Naive thymus-derived CD4-positive, alpha-beta T cell (primary cell): ENCODE results near the gene GRK2. TPM values are rescaled to one million over a fixed set of nuclear protein-coding genes. Genes with fewer than 3 reads are reported as not detected.

Source experiments
- ATAC-seq: fragments of 150-1000 bp; cut with Tn5 transposase; 2 replicates; pipeline ENCODE4 v1.10.0; 2021; ENCODE audit warnings: mild to moderate bottlenecking, moderate library complexity
- CTCF ChIA-PET: fragments of 350-600 bp; sonication (Branson Sonifier 250); formaldehyde crosslinking; loops from one replicate; lab custom pipeline; 2021; ENCODE audit warnings: antibody characterized with exemption; lab: Charles Lee
- POLR2A ChIA-PET: fragments of 350-600 bp; sonication (Branson Sonifier 250); formaldehyde crosslinking; loops from one replicate; lab custom pipeline; 2021; ENCODE audit warnings: antibody characterized with exemption, inconsistent platforms; lab: Charles Lee
- DNase-seq, 9 donors: peaks; one replicate each; pipeline versions ENCODE4 v3.0.0 to v3.0.0-alpha.2; 2020 to 2022; ENCODE audit warnings: mixed read lengths in 1 of 9
- H3K27ac ChIP-seq: one replicate; pipeline ENCODE4 v1.7.0; 2013; ENCODE audit warnings: mild to moderate bottlenecking, low read depth, low read length, moderate library complexity
- H3K27me3 ChIP-seq, 2 donors: one replicate each; pipeline ENCODE4 v1.7.0; 2013; ENCODE audit warnings: low read length in 2 of 2, mild to moderate bottlenecking in 2 of 2, moderate library complexity in 2 of 2; ENCODE audit not compliant: control insufficient read depth in 2 of 2, insufficient read depth in 2 of 2
- H3K36me3 ChIP-seq, 3 experiments: 1 replicate in 2 of 3; 2 replicates in 1 of 3; pipeline ENCODE4 v1.7.0; 2013; ENCODE audit warnings: low read length in 3 of 3, mild to moderate bottlenecking in 3 of 3, moderate library complexity in 1 of 3; ENCODE audit not compliant: insufficient read depth in 3 of 3, control insufficient read depth in 2 of 3
- H3K4me1 ChIP-seq, 2 donors: one replicate each; pipeline ENCODE4 v1.7.0; 2013; ENCODE audit warnings: low read length in 2 of 2, mild to moderate bottlenecking in 2 of 2, moderate library complexity in 1 of 2; ENCODE audit not compliant: control insufficient read depth in 2 of 2, insufficient read depth in 2 of 2
- H3K4me3 ChIP-seq: 2 replicates; pipeline ENCODE4 v1.7.0; 2013; ENCODE audit warnings: mild to moderate bottlenecking, low read length
- H3K9me3 ChIP-seq, 3 experiments: 1 replicate in 2 of 3; 2 replicates in 1 of 3; pipeline ENCODE4 v1.7.0; 2013; ENCODE audit warnings: low read length in 3 of 3; ENCODE audit not compliant: control insufficient read depth in 2 of 3
- H3K27ac Mint-ChIP-seq, 9 donors: one replicate each; pipeline ENCODE4 v1.8.0; 2020 to 2022; ENCODE audit warnings: mixed read lengths in 9 of 9, mild to moderate bottlenecking in 8 of 9, moderate library complexity in 5 of 9, inconsistent platforms in 2 of 9
- H3K27me3 Mint-ChIP-seq, 5 donors: one replicate each; pipeline ENCODE4 v1.8.0; 2021 to 2022; ENCODE audit warnings: mixed read lengths in 5 of 5, mild to moderate bottlenecking in 1 of 5
- H3K36me3 Mint-ChIP-seq, 5 donors: one replicate each; pipeline ENCODE4 v1.8.0; 2020 to 2022; ENCODE audit warnings: mixed read lengths in 5 of 5, mild to moderate bottlenecking in 3 of 5, inconsistent platforms in 1 of 5
- H3K4me1 Mint-ChIP-seq, 7 donors: one replicate each; pipeline ENCODE4 v1.8.0; 2020 to 2022; ENCODE audit warnings: mixed read lengths in 7 of 7, mild to moderate bottlenecking in 3 of 7, inconsistent platforms in 1 of 7
- H3K4me3 Mint-ChIP-seq, 10 donors: one replicate each; pipeline ENCODE4 v1.8.0; 2020 to 2022; ENCODE audit warnings: mild to moderate bottlenecking in 10 of 10, mixed read lengths in 10 of 10, moderate library complexity in 6 of 10, inconsistent platforms in 2 of 10
- H3K9me3 Mint-ChIP-seq, 11 donors: one replicate each; pipeline ENCODE4 v1.8.0; 2020 to 2022; ENCODE audit warnings: mixed read lengths in 11 of 11, mild to moderate bottlenecking in 4 of 11, inconsistent platforms in 1 of 11, moderate library complexity in 1 of 11
- intact Hi-C, 2 donors: fragments of 100-400 bp; cut with micrococcal nuclease; formaldehyde crosslinking; loops; one replicate each; pipeline ENCODE4 v1.15.1; 2023
- polyA plus RNA-seq, 2 donors: library from polyadenylated mRNA; unstranded; fragments of 300-500 nt; fragmentation: Illumina TruSeq; gene quantifications; one replicate each; pipeline ENCODE4 v1.2.3, GENCODE V29; 2021
- total RNA-seq, 6 experiments: library from RNA in 5 of 6; stranded (reverse) in 5 of 6; gene quantifications; 1 replicate in 5 of 6; 2 replicates in 1 of 6; pipeline ENCODE4 v1.2.3 and lab custom pipeline; 2021 to 2026

GRK2 gene
- total and polyA plus RNA-seq, 7 experiments from 2014 or later, result 18.5 to 399 (median 310) TPM

- peak overlapping the region; percentile 72 to 93 (median 88) for H3K27ac Mint-ChIP-seq
- peaks cover 0 to 4% (median 0%) of the 10 kb centered on the region in 11 donors for H3K9me3 Mint-ChIP-seq
- POLR2A ChIA-PET, result interaction anchor here (1.9 to 21.3 kb wide), 7 partner anchors 13 to 56 kb away, joined by 8 to 729 read pairs (median 33); partner anchors contain the start of genes GRK2 and SSH3
- intact Hi-C loops, result loop anchor here (1.0 to 5.0 kb wide), 4 partner anchors 13 to 219 kb away; partner anchors contain the start of genes CDK2AP2 (in 1 of the 2), GRK2 (in 1 of the 2), POLD4 (in 1 of the 2) and SSH3 (in 1 of the 2)
- ATAC-seq (no peak), DNase-seq (no peak)
- peaks cover 54 to 60% of the 10 kb centered on the region in 2 donors for H3K4me1 ChIP-seq
- peaks cover 29 to 72% (median 57%) of the 10 kb centered on the region in 7 donors for H3K4me1 Mint-ChIP-seq
- H3K4me3 ChIP-seq, result peak overlapping the region; percentile 68
- peaks cover 0 to 48% (median 7%) of the 10 kb centered on the region in 3 experiments for H3K36me3 ChIP-seq
- H3K4me3 Mint-ChIP-seq, result peak overlapping the region; percentile 77 to 96 (median 88)
- peaks cover 0 to 2% (median 0%) of the 10 kb centered on the region in 5 donors for H3K27me3 Mint-ChIP-seq
- no peaks in the 10 kb centered on the region for H3K27me3 ChIP-seq
- CTCF ChIA-PET, result interaction anchor here (0.9 to 3.9 kb wide), 7 partner anchors 14 to 56 kb away, joined by 3 to 24 read pairs (median 4); no protein-coding TSS in a partner anchor
- no peaks in the 10 kb centered on the region for H3K9me3 ChIP-seq
- peaks cover 0 to 41% (median 22%) of the 10 kb centered on the region in 5 donors for H3K36me3 Mint-ChIP-seq
- peak overlapping the region; percentile 81 for H3K27ac ChIP-seq
These were observed 23.6 kb downstream of the GRK2 start for GRCh38 chr11:67289651-67290479.

DNA sequence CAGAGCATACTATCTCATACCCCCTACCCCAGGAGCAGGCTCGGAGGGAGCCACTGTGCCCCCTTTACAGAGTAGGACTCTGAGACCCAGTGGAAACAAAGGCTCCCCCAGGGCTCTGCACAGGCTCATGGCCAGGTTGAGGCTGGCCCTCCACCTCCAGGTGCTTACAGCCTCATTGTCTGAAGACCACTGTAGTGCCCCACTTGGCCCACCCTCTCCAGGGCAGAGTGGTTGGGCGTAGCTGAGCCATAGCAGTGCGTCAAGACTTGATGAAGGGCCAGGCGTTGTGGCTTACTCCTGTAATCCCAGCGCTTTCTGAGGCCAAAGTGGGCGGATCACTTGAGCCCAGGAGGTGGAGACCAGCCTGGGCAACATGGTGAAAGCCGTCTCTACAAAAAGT, 24.5 kb downstream of the GRK2 start:
- Mint-ChIP-seq H3K27me3 (peaks cover 0 to 2% (median 0%) of the 10 kb centered on the region in 5 donors), H3K36me3 (peaks cover 0 to 48% (median 27%) of the 10 kb centered on the region in 5 donors), H3K4me3 (peak overlapping the region; percentile 29 to 96 (median 88)), H3K27ac (peak overlapping the region in 7 of 9 donors; percentile 28 to 93 (median 83)), H3K9me3 (peaks cover 0 to 9% (median 2%) of the 10 kb centered on the region in 11 donors), H3K4me1 (peaks cover 29 to 68% (median 53%) of the 10 kb centered on the region in 7 donors)
- ATAC-seq, result no peak
- intact Hi-C loops, result no loop called here
- no peaks in the 10 kb centered on the region for H3K27me3 ChIP-seq
- peaks cover 49 to 56% of the 10 kb centered on the region in 2 donors for H3K4me1 ChIP-seq
- ChIA-PET POLR2A (interaction anchor here (1.4 to 21.3 kb wide), 5 partner anchors 8 to 26 kb away, joined by 3 to 729 read pairs (median 18); partner anchors contain the start of genes GRK2 and SSH3), CTCF (interaction anchor here (0.8 to 1.5 kb wide), 4 partner anchors 18 to 29 kb away, joined by 3 to 5 read pairs (median 4); no protein-coding TSS in a partner anchor)
- H3K36me3 ChIP-seq, result peaks cover 0 to 48% (median 7%) of the 10 kb centered on the region in 3 experiments
- no peak for DNase-seq
- H3K4me3 ChIP-seq, result no peak overlapping the region
- peak overlapping the region; percentile 81 for H3K27ac ChIP-seq
- peaks cover 0 to 7% (median 2%) of the 10 kb centered on the region in 3 experiments for H3K9me3 ChIP-seq

GRCh38 chr11:67291481-67292381, 25.5 kb downstream of the GRK2 start:
- intact Hi-C loops, result no loop called here
- Mint-ChIP-seq H3K27ac (peak overlapping the region in 7 of 9 donors; percentile 9 to 86 (median 62)), H3K27me3 (peaks cover 0 to 2% (median 0%) of the 10 kb centered on the region in 5 donors), H3K36me3 (peaks cover under 1 to 56% (median 36%) of the 10 kb centered on the region in 5 donors), H3K4me3 (peak overlapping the region; percentile 13 to 88 (median 47)), H3K4me1 (peaks cover 26 to 70% (median 53%) of the 10 kb centered on the region in 7 donors), H3K9me3 (peaks cover 0 to 16% (median 8%) of the 10 kb centered on the region in 11 donors)
- H3K36me3 ChIP-seq, result peaks cover 0 to 53% (median 8%) of the 10 kb centered on the region in 3 experiments
- H3K9me3 ChIP-seq, result peaks cover 0 to 11% (median 6%) of the 10 kb centered on the region in 3 experiments
- peaks cover 40 to 47% of the 10 kb centered on the region in 2 donors for H3K4me1 ChIP-seq
- ATAC-seq (no peak), DNase-seq (no peak)
- peak overlapping the region; percentile 35 for H3K27ac ChIP-seq
- H3K27me3 ChIP-seq, result no peaks in the 10 kb centered on the region
- ChIA-PET POLR2A (interaction anchor here (0.7 to 21.3 kb wide), 8 partner anchors 9 to 181 kb away, joined by 3 to 729 read pairs (median 4); partner anchors contain the start of genes GRK2 and SSH3), CTCF (interaction anchor here (0.5 to 1.5 kb wide), 6 partner anchors 19 to 47 kb away, joined by 3 to 5 read pairs (median 4); no protein-coding TSS in a partner anchor)
- no peak overlapping the region for H3K4me3 ChIP-seq

- ChIA-PET POLR2A (interaction anchor here (0.7 to 21.3 kb wide), 8 partner anchors 10 to 191 kb away, joined by 3 to 729 read pairs (median 6); partner anchors contain the start of genes GRK2 and SSH3), CTCF (interaction anchor here (1.0 to 2.0 kb wide), 5 partner anchors 21 to 124 kb away, joined by 4 to 6 read pairs (median 5); no protein-coding TSS in a partner anchor)
- Histone ChIP-seq H3K27me3 (no peaks in the 10 kb centered on the region), H3K27ac (no peak overlapping the region), H3K36me3 (peaks cover 0 to 58% (median 12%) of the 10 kb centered on the region in 3 experiments), H3K9me3 (peaks cover 0 to 11% (median 6%) of the 10 kb centered on the region in 3 experiments), H3K4me3 (no peak overlapping the region), H3K4me1 (peaks cover 30 to 37% of the 10 kb centered on the region in 2 donors)
- intact Hi-C loops, result no loop called here
- H3K4me1 Mint-ChIP-seq, result peaks cover 22 to 65% (median 49%) of the 10 kb centered on the region in 7 donors
- DNase-seq (no peak), ATAC-seq (no peak)
- peaks cover 5 to 56% (median 36%) of the 10 kb centered on the region in 5 donors for H3K36me3 Mint-ChIP-seq
- H3K27me3 Mint-ChIP-seq, result peaks cover 0 to 2% (median 0%) of the 10 kb centered on the region in 5 donors
- H3K9me3 Mint-ChIP-seq, result peaks cover 0 to 19% (median 11%) of the 10 kb centered on the region in 11 donors
- peak overlapping the region; percentile 44 to 86 (median 61) for H3K27ac Mint-ChIP-seq
- H3K4me3 Mint-ChIP-seq, result peak overlapping the region; percentile 6 to 69 (median 47)
These were observed 26.4 kb downstream of the GRK2 start for GRCh38 chr11:67292671-67293070.

- ChIA-PET CTCF (interaction anchor here (1.0 to 2.0 kb wide), 5 partner anchors 20 to 124 kb away, joined by 4 to 6 read pairs (median 5); no protein-coding TSS in a partner anchor), POLR2A (interaction anchor here (0.7 to 21.3 kb wide), 9 partner anchors 10 to 191 kb away, joined by 3 to 729 read pairs (median 4); partner anchors contain the start of genes GRK2 and SSH3)
- Mint-ChIP-seq H3K27me3 (peaks cover 0 to 2% (median 0%) of the 10 kb centered on the region in 5 donors), H3K4me3 (peak overlapping the region in 8 of 10 donors; percentile 24 to 69 (median 42)), H3K36me3 (peaks cover 5 to 57% (median 36%) of the 10 kb centered on the region in 5 donors), H3K9me3 (peaks cover 0 to 19% (median 11%) of the 10 kb centered on the region in 11 donors), H3K4me1 (peaks cover 17 to 61% (median 45%) of the 10 kb centered on the region in 7 donors), H3K27ac (peak overlapping the region; percentile 8 to 86 (median 61))
- Histone ChIP-seq H3K4me3 (no peak overlapping the region), H3K27me3 (no peaks in the 10 kb centered on the region), H3K27ac (no peak overlapping the region), H3K36me3 (peaks cover 0 to 59% (median 12%) of the 10 kb centered on the region in 3 experiments), H3K4me1 (peaks cover 26 to 33% of the 10 kb centered on the region in 2 donors), H3K9me3 (peaks cover 0 to 11% (median 6%) of the 10 kb centered on the region in 3 experiments)
- ATAC-seq (no peak), DNase-seq (peak in 1 of 9 donors; percentile 27)
- intact Hi-C loops, result no loop called here
These were observed 26.8 kb downstream of the GRK2 start for GRCh38 chr11:67293090-67293489.
